IMR-90 (cell line): Measurements from ENCODE around the gene WSB1. TPM values are rescaled to one million over a fixed set of nuclear protein-coding genes. Genes with fewer than 3 reads are reported as not detected.

Experiments used
- ATAC-seq: fragments of 200-7000 bp; cut with Tn5 transposase; 2 replicates; pipeline ENCODE4 v1.9.1; 2020; ENCODE audit warnings: low read depth, mild to moderate bottlenecking, moderate library complexity
- BruUV-seq: library from RNA; stranded (reverse); fragments of 400-500 nt; replicated peaks from 2 replicates; lab custom pipeline; 2021; lab: Mats Ljungman, UMichigan
- CTCF ChIA-PET: fragments of 300-600 bp; formaldehyde crosslinking; extraction: SDS; loops from one replicate; lab custom pipeline; 2021; ENCODE audit warnings: antibody characterized with exemption; lab: Yijun Ruan, JAX
- POLR2A ChIA-PET: fragments of 300-600 bp; sonication (Branson Sonifier 250); formaldehyde crosslinking; loops from one replicate; lab custom pipeline; 2022; ENCODE audit warnings: antibody characterized with exemption; ENCODE audit not compliant: unreplicated experiment; lab: Charles Lee
- DNase-seq: peaks from one replicate; pipeline ENCODE4 v3.0.0; 2013
- H2AFZ ChIP-seq: replicated peaks from 2 replicates; pipeline ENCODE3; 2013; ENCODE audit warnings: low read length, mild to moderate bottlenecking; ENCODE audit not compliant: poor library complexity
- H2AK5ac ChIP-seq: 2 replicates; pipeline ENCODE4 v1.6.1; 2013; ENCODE audit warnings: low read depth, low read length, inconsistent platforms
- H2AK9ac ChIP-seq: replicated peaks from 2 replicates; pipeline ENCODE3; 2013; ENCODE audit warnings: mild to moderate bottlenecking, low read depth, low read length, moderate library complexity; ENCODE audit not compliant: poor library complexity
- H2BK120ac ChIP-seq: 2 replicates; pipeline ENCODE4 v1.6.1; 2013; ENCODE audit warnings: low read depth, low read length, inconsistent platforms
- H2BK15ac ChIP-seq: 3 replicates; pipeline ENCODE4 v1.6.1; 2013; ENCODE audit warnings: low read depth, low read length, inconsistent platforms
- H2BK20ac ChIP-seq: 2 replicates; pipeline ENCODE4 v1.6.1; 2013; ENCODE audit warnings: low read depth, mild to moderate bottlenecking, inconsistent platforms, low read length, moderate library complexity
- H2BK5ac ChIP-seq: 2 replicates; pipeline ENCODE4 v1.6.1; 2013; ENCODE audit warnings: mild to moderate bottlenecking, low read depth, low read length, inconsistent platforms; ENCODE audit not compliant: poor library complexity, severe bottlenecking
- H3K14ac ChIP-seq: replicated peaks from 2 replicates; pipeline ENCODE4 v1.6.1; 2013; ENCODE audit warnings: low read depth, low read length, inconsistent platforms
- H3K18ac ChIP-seq: 2 replicates; pipeline ENCODE4 v1.6.1; 2013; ENCODE audit warnings: low read depth, low read length, control low read depth
- H3K23ac ChIP-seq: 2 replicates; pipeline ENCODE4 v1.6.1; 2013; ENCODE audit warnings: low read depth, low read length, inconsistent platforms
- H3K27ac ChIP-seq: 2 replicates; pipeline ENCODE4 v1.5.1; 2013; ENCODE audit warnings: mild to moderate bottlenecking, control low read depth, low read length; ENCODE audit not compliant: insufficient read depth
- H3K27me3 ChIP-seq: 2 replicates; pipeline ENCODE4 v1.6.1; 2013; ENCODE audit warnings: low read length; ENCODE audit not compliant: control insufficient read depth, insufficient read depth
- H3K36me3 ChIP-seq: 2 replicates; pipeline ENCODE4 v1.6.1; 2013; ENCODE audit warnings: low read length, mixed read lengths; ENCODE audit not compliant: control insufficient read depth, insufficient read depth
- H3K4ac ChIP-seq: 2 replicates; pipeline ENCODE4 v1.6.1; 2013; ENCODE audit warnings: low read depth, low read length, inconsistent platforms
- H3K4me1 ChIP-seq: 2 replicates; pipeline ENCODE4 v1.6.1; 2013; ENCODE audit warnings: low read length, mixed read lengths; ENCODE audit not compliant: control insufficient read depth, insufficient read depth
- H3K4me2 ChIP-seq: 2 replicates; pipeline ENCODE4 v1.6.1; 2013; ENCODE audit warnings: low read depth, mild to moderate bottlenecking, control low read depth, low read length, moderate library complexity
- H3K4me3 ChIP-seq: 2 replicates; pipeline ENCODE4 v1.5.1; 2013; ENCODE audit warnings: low read depth, mild to moderate bottlenecking, control low read depth, low read length, moderate library complexity; ENCODE audit not compliant: insufficient read depth
- H3K56ac ChIP-seq: 2 replicates; pipeline ENCODE4 v1.6.1; 2013; ENCODE audit warnings: low read length, inconsistent platforms; ENCODE audit not compliant: insufficient read depth; ENCODE audit errors: extremely low read depth
- H3K79me1 ChIP-seq, 2 experiments: 2 replicates each; pipeline ENCODE4 v1.6.1; 2013; ENCODE audit warnings: low read length in 2 of 2, inconsistent platforms in 1 of 2, low read depth in 1 of 2
- H3K9ac ChIP-seq: 2 replicates; pipeline ENCODE4 v1.6.1; 2013; ENCODE audit warnings: low read depth, low read length, control low read depth
- H3K9me1 ChIP-seq: 2 replicates; pipeline ENCODE4 v1.6.1; 2013; ENCODE audit warnings: low read length, inconsistent platforms; ENCODE audit not compliant: insufficient read depth
- H3K9me3 ChIP-seq: 2 replicates; pipeline ENCODE4 v1.6.1; 2013; ENCODE audit warnings: low read length; ENCODE audit not compliant: control insufficient read depth, insufficient read depth
- H4K20me1 ChIP-seq: 2 replicates; pipeline ENCODE4 v1.6.1; 2013; ENCODE audit warnings: low read length, inconsistent platforms; ENCODE audit not compliant: insufficient read depth
- H4K5ac ChIP-seq: 2 replicates; pipeline ENCODE4 v1.6.1; 2013; ENCODE audit warnings: mild to moderate bottlenecking, low read depth, low read length, control low read depth
- H4K8ac ChIP-seq, 2 experiments: 2 replicates each; pipeline ENCODE4 v1.6.1; 2013; ENCODE audit warnings: low read depth in 2 of 2, low read length in 2 of 2, control low read depth in 1 of 2, inconsistent platforms in 1 of 2
- H4K91ac ChIP-seq: 2 replicates; pipeline ENCODE4 v1.6.1; 2013; ENCODE audit warnings: low read depth, low read length, inconsistent platforms; ENCODE audit not compliant: insufficient read depth
- BHLHE40 ChIP-seq: fragments of 150-350 bp; IDR thresholded peaks from 2 replicates; pipeline ENCODE4 v1.6.1; 2016; ENCODE audit warnings: mild to moderate bottlenecking, low read depth, low read length
- CEBPB ChIP-seq: IDR thresholded peaks from 2 replicates; pipeline ENCODE4 v1.6.1; 2012; ENCODE audit warnings: low read depth, low read length, improper control_type of control experiment
- CHD1 ChIP-seq: IDR thresholded peaks from 2 replicates; pipeline ENCODE4 v1.6.1; 2012; ENCODE audit warnings: low read depth, low read length, improper control_type of control experiment
- MAFK ChIP-seq: IDR thresholded peaks from 2 replicates; pipeline ENCODE4 v1.6.1; 2012; ENCODE audit warnings: low read depth, low read length, improper control_type of control experiment
- MAZ ChIP-seq: IDR thresholded peaks from 2 replicates; pipeline ENCODE4 v1.6.1; 2012; ENCODE audit warnings: low read depth, mild to moderate bottlenecking, low read length, improper control_type of control experiment, moderate library complexity, borderline replicate concordance
- NFE2L2 ChIP-seq: fragments of 150-350 bp; IDR thresholded peaks from 2 replicates; pipeline ENCODE4 v1.6.1; 2016; ENCODE audit warnings: low read depth, mild to moderate bottlenecking, low read length
- POLR2A ChIP-seq: IDR thresholded peaks from 2 replicates; pipeline ENCODE4 v1.6.1; 2012; ENCODE audit warnings: mild to moderate bottlenecking, low read depth, low read length
- RAD21 ChIP-seq: IDR thresholded peaks from 2 replicates; pipeline ENCODE4 v1.6.1; 2012; ENCODE audit warnings: low read length, improper control_type of control experiment
- SMC3 ChIP-seq: fragments of 150-350 bp; IDR thresholded peaks from 2 replicates; pipeline ENCODE4 v1.6.1; 2016; ENCODE audit warnings: low read depth, mild to moderate bottlenecking, antibody characterized with exemption, low read length, moderate library complexity
- WGBS, 2 experiments: methylation state at CpG; one replicate each; pipeline versions ENCODE4 v1.1.5 to v1.1.7; 2013; ENCODE audit warnings: missing lambda C conversion rate in 2 of 2; ENCODE audit not compliant: insufficient read length in 1 of 2; ENCODE audit errors: extremely low coverage in 2 of 2; 5-methylcytosine and 5-hydroxymethylcytosine counted together
- dilution Hi-C: fragments of 300-500 bp; cut with HindIII; formaldehyde crosslinking; loops from one replicate; pipeline ENCODE4 v1.14.3; 2018; ENCODE audit warnings: low sequenced_read_pairs; ENCODE audit not compliant: unreplicated experiment
- in situ Hi-C: fragments of 300-500 bp; cut with MboI; formaldehyde crosslinking; loops from 3 replicates; pipeline ENCODE4 v1.14.3; 2019; ENCODE audit warnings: low sequenced_read_pairs, inconsistent platforms, mixed read lengths
- intact Hi-C: fragments of 100-400 bp; cut with micrococcal nuclease; formaldehyde crosslinking; loops from 2 replicates; pipeline ENCODE4 v1.10.0; 2022
- polyA plus RNA-seq, 3 experiments: library from polyadenylated mRNA; depleted of rRNA; stranded (reverse); fragments of >200 nt; gene quantifications; 2 replicates each; pipeline ENCODE4 v1.2.3, GENCODE V29; 2012; ENCODE audit warnings: low replicate concordance in 1 of 3
- total RNA-seq: library from RNA; depleted of rRNA; stranded (reverse); fragments of >200 nt; gene quantifications from 2 replicates; pipeline ENCODE4 v1.2.3, GENCODE V29; 2012
- TF ChIP-seq, protein P1 (sequence below): conservative IDR thresholded peaks from 2 replicates; pipeline ENCODE4 v1.5.1; 2012; ENCODE audit warnings: mild to moderate bottlenecking, low read depth, low read length, improper control_type of control experiment

WSB1 gene
- total and polyA plus RNA-seq, 2 of the 4 experiments (the other 2 are of a cell fraction): 140 to 266 TPM

DNA sequence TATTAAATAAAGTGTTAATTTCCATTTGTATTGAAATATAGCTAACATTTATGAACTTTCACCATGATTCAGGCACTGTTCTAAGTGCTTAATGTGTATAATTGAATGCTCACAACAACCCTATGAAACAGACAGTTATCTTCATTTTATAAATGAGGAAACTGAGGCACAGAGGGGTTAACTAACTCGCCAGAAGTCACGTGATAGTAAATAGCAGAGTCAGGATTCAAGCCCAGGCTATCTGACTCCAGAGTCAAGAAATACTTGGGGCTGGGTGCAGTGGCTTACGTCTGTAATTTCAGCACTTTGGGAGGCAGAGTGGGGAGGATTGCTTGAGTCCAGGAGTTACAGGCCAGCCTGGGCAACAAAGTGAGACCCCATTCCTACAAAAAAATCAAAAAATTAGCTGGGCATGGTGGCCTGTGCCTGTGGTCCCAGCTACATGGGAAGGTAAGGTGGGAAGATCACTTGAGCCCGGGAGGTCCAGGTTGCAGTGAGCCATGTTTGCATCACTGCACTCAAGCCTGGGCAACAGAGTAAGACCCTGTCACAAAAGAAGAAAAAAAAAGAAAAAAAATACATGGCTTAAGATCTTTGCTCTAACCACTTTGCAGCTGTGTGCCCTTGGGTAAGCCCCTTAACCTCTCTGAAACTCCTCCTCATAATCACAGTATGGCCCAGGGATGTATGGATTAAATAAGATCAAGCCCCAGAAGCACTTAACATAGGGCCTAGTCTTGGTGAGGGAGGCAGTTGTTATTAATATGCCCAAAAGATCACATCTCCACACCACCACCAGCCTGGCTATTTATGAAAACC, 29.0 kb downstream of the WSB1 start:
- Histone ChIP-seq H3K18ac (no peak overlapping the region), H2BK120ac (no peak overlapping the region), H3K9me1 (peaks cover 7% of the 10 kb centered on the region; the same call in 1 of the 2 replicates), H2BK15ac (no peak overlapping the region), H3K9ac (no peak overlapping the region), H3K9me3 (no peaks in the 10 kb centered on the region), H3K4me3 (no peak overlapping the region), H4K8ac (no peak overlapping the region), H3K36me3 (peaks cover 5% of the 10 kb centered on the region), H2AK9ac (no peak overlapping the region), H4K20me1 (no peaks in the 10 kb centered on the region; the same call in 1 of the 2 replicates), H3K23ac (no peak overlapping the region), H2BK20ac (no peak overlapping the region), H4K91ac (no peak overlapping the region), H2AK5ac (no peak overlapping the region), H3K4ac (no peak overlapping the region), H4K5ac (no peak overlapping the region), H2BK5ac (no peak overlapping the region), H3K27ac (no peak overlapping the region), H3K4me2 (no peak overlapping the region), H3K14ac (no peak overlapping the region), H2AFZ (no peak overlapping the region), H3K56ac (no peak overlapping the region), H3K27me3 (no peaks in the 10 kb centered on the region), H3K4me1 (peaks cover 9% of the 10 kb centered on the region), H3K79me1 (no peaks in the 10 kb centered on the region; a peak in 1 of 4 replicates)
- intact Hi-C loops (no loop called here), in situ Hi-C loops (no loop called here), dilution Hi-C loops (no loop called here)
- TF ChIP-seq CHD1: no peak
- TF ChIP-seq, protein P1, sequence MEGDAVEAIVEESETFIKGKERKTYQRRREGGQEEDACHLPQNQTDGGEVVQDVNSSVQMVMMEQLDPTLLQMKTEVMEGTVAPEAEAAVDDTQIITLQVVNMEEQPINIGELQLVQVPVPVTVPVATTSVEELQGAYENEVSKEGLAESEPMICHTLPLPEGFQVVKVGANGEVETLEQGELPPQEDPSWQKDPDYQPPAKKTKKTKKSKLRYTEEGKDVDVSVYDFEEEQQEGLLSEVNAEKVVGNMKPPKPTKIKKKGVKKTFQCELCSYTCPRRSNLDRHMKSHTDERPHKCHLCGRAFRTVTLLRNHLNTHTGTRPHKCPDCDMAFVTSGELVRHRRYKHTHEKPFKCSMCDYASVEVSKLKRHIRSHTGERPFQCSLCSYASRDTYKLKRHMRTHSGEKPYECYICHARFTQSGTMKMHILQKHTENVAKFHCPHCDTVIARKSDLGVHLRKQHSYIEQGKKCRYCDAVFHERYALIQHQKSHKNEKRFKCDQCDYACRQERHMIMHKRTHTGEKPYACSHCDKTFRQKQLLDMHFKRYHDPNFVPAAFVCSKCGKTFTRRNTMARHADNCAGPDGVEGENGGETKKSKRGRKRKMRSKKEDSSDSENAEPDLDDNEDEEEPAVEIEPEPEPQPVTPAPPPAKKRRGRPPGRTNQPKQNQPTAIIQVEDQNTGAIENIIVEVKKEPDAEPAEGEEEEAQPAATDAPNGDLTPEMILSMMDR: no peak
- no peak for TF ChIP-seq CEBPB
- TF ChIP-seq NFE2L2: no peak
- no peak for TF ChIP-seq SMC3
- no peak for TF ChIP-seq RAD21
- no peak for TF ChIP-seq POLR2A
- no peak for TF ChIP-seq BHLHE40
- TF ChIP-seq MAFK: no peak
- no peak for TF ChIP-seq MAZ
- POLR2A ChIA-PET: interaction anchor here (0.5 to 0.6 kb wide), 3 partner anchors 12 to 32 kb away, joined by 3 to 4 read pairs (median 3); partner anchors contain the start of gene WSB1
- DNase-seq (no peak), ATAC-seq (no peak)
- WGBS, 2 experiments: no CpG with 5 or more reads among the region's 4 CpGs
- no TSS peak for BruUV-seq
- CTCF ChIA-PET: interaction anchor here (1.3 to 1.8 kb wide), 2 partner anchors 86 kb away, joined by 4 to 7 read pairs; no protein-coding TSS in a partner anchor
